Tibial nerve (tissue), 4 donors: ENCODE results near the gene FUT8. TPM values are rescaled to one million over a fixed set of nuclear protein-coding genes. Genes with fewer than 3 reads are reported as not detected.

Source experiments
- DNase-seq, 2 donors: peaks; one replicate each; pipeline ENCODE4 v3.0.0-alpha.2; 2019; ENCODE audit warnings: low spot score in 2 of 2
- H3K27ac ChIP-seq, 4 donors: fragments of 200-600 bp; sonication (generic) in 3 of 4; one replicate each; pipeline ENCODE4 v1.5.1; 2017 to 2019; ENCODE audit warnings: mild to moderate bottlenecking in 1 of 4
- H3K27me3 ChIP-seq, 2 donors: fragments of 200-600 bp; sonication (generic) in 1 of 2; one replicate each; pipeline versions ENCODE4 v1.5.1 to v1.6.0; 2017 to 2019
- H3K36me3 ChIP-seq, 3 donors: fragments of 200-600 bp; sonication (generic); one replicate each; pipeline ENCODE4 v1.5.1; 2018 to 2019
- H3K4me1 ChIP-seq, 4 donors: fragments of 200-600 bp; sonication (generic) in 3 of 4; one replicate each; pipeline ENCODE4 v1.5.1; 2017 to 2019
- H3K4me3 ChIP-seq, 4 donors: fragments of 200-600 bp; sonication (generic) in 3 of 4; one replicate each; pipeline ENCODE4 v1.5.1; 2017 to 2019; ENCODE audit warnings: mild to moderate bottlenecking in 1 of 4, moderate library complexity in 1 of 4
- H3K9me3 ChIP-seq, 4 donors: fragments of 200-600 bp; sonication (generic) in 3 of 4; one replicate each; pipeline ENCODE4 v1.5.1; 2017 to 2019
- CTCF ChIP-seq, 5 experiments: fragments of 200-600 bp in 3 of 5; fragments of 450-650 bp in 2 of 5; sonication (generic) in 3 of 5; IDR thresholded peaks; one replicate each; pipeline ENCODE4 v1.5.1; 2016 to 2019; ENCODE audit warnings: antibody characterized with exemption in 5 of 5, mild to moderate bottlenecking in 3 of 5, moderate library complexity in 2 of 5
- EP300 ChIP-seq, 2 donors: sonication (generic); formaldehyde crosslinking; IDR thresholded peaks; one replicate each; pipeline ENCODE4 v1.6.1; 2017; ENCODE audit warnings: antibody characterized with exemption in 2 of 2, mild to moderate bottlenecking in 1 of 2
- POLR2A ChIP-seq, 2 donors: fragments of 450-650 bp; IDR thresholded peaks; one replicate each; pipeline ENCODE4 v1.6.1; 2017; ENCODE audit warnings: antibody characterized with exemption in 2 of 2, mild to moderate bottlenecking in 2 of 2, moderate library complexity in 2 of 2
- WGBS, 2 donors: methylation state at CpG; one replicate each; pipeline ENCODE4 v1.1.5; 2018; 5-methylcytosine and 5-hydroxymethylcytosine counted together
- total RNA-seq, 4 donors: library from RNA; depleted of rRNA; stranded (reverse); fragments of >200 nt; gene quantifications; one replicate each; pipeline ENCODE4 v1.1.0, GENCODE V29; 2016

The FUT8 gene
- total RNA-seq, 4 donors from 2014 or later: 69.6 to 114 (median 91.2) TPM

GRCh38 chr14:65622703-65623102 lies 210.2 kb downstream of the FUT8 start:
- DNase-seq: no peak
- 93 to 95% methylated on average over 5 of the region's 5 CpGs for WGBS, 2 donors
- H3K4me3 ChIP-seq: no peak overlapping the region

DNA sequence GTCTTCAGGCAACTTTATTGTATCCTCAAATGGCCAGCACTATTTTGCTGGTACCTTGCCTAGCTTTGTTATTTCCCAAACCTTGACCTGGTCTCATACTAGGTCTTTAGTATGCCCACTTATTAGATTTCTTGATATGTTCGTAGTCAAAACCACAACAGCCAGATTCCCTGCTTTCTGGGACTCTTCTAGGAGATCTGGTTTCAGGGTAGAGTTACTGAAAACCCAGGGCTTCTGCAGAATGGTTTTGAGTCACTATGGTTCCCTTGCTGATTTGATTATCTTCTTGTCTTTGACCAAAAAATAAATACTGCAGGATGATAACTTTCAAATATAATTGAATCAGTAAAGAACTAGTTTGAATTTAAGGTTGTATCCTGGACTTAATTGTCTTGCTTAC lies 211.2 kb downstream of the FUT8 start:
- Histone ChIP-seq H3K27ac (no peak overlapping the region), H3K27me3 (no peaks in the 10 kb centered on the region), H3K4me3 (no peak overlapping the region), H3K36me3 (peaks cover 0 to 6% (median 0%) of the 10 kb centered on the region in 3 donors), H3K4me1 (no peaks in the 10 kb centered on the region), H3K9me3 (no peaks in the 10 kb centered on the region)
- TF ChIP-seq POLR2A (IDR thresholded peaks at IDR 0.05): no peak
- no peak for TF ChIP-seq CTCF (IDR thresholded peaks at IDR 0.05)
- TF ChIP-seq EP300 (IDR thresholded peaks at IDR 0.05): no peak
- DNase-seq: no peak
- WGBS, 2 donors: 94 to 96% methylated on average over 1 of the region's 1 CpG

More at GRCh38 chr14:65622703-65623102, 210.2 kb downstream of the FUT8 start:
- Histone ChIP-seq H3K27ac (no peak overlapping the region), H3K27me3 (no peaks in the 10 kb centered on the region), H3K9me3 (no peaks in the 10 kb centered on the region), H3K4me1 (no peaks in the 10 kb centered on the region), H3K36me3 (peaks cover 0 to 9% (median 0%) of the 10 kb centered on the region in 3 donors)
- no peak for TF ChIP-seq POLR2A (IDR thresholded peaks at IDR 0.05)
- TF ChIP-seq EP300 (IDR thresholded peaks at IDR 0.05): no peak
- no peak for TF ChIP-seq CTCF (IDR thresholded peaks at IDR 0.05)

DNA sequence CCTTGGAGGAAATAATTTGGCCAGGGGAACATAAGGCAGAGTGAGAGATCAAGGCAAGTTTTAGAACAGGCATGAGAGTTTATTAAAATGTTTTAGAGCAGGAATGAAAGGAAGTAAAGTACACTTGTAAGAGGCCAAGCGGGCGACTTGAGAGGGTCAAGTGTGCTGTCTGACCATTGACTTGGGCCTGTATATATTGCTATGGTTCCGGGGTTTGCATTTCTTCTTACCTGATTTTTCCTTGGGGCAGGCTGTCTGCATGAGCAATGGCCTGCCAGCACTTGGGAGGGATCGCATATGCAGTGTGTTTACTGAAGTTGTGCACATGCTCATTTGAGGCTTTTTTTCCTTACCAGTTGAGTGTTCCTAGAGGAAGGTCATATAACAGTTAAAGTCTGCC lies 214.8 kb downstream of the FUT8 start:
- Histone ChIP-seq H3K27ac (no peak overlapping the region), H3K4me3 (no peak overlapping the region), H3K4me1 (no peaks in the 10 kb centered on the region), H3K27me3 (no peaks in the 10 kb centered on the region), H3K36me3 (peaks cover 0 to 36% (median 7%) of the 10 kb centered on the region in 3 donors), H3K9me3 (no peaks in the 10 kb centered on the region)
- no peak for TF ChIP-seq EP300 (IDR thresholded peaks at IDR 0.05)
- no peak for TF ChIP-seq POLR2A (IDR thresholded peaks at IDR 0.05)
- no peak for TF ChIP-seq CTCF (IDR thresholded peaks at IDR 0.05)
- DNase-seq: no peak
- 97 to 98% methylated on average over 4 of the region's 4 CpGs for WGBS, 2 donors

DNA sequence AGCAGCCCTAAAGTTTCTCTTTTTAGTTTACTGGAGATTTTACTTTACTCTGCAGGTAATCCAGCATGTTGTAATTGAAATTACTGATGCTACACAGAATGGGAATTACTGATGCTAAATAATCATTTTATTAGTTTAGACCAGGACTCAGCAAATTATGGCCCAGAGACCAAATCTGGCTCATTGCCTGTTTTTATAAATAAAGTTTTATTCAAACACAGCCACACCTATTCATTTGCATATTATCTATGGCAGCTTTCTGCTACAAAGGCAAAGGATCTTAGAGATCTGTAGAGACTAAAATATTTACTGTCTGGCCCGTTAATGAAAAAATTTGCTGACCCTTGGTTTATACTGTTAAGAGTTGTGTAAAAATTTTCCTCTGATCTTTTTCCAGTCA lies 216.1 kb downstream of the FUT8 start:
- no peak for DNase-seq
- TF ChIP-seq POLR2A (IDR thresholded peaks at IDR 0.05) (no peak), CTCF (IDR thresholded peaks at IDR 0.05) (no peak), EP300 (IDR thresholded peaks at IDR 0.05) (no peak)
- Histone ChIP-seq H3K4me1 (no peaks in the 10 kb centered on the region), H3K4me3 (no peak overlapping the region), H3K27ac (no peak overlapping the region), H3K27me3 (no peaks in the 10 kb centered on the region), H3K36me3 (peaks cover 0 to 48% (median 7%) of the 10 kb centered on the region in 3 donors), H3K9me3 (no peaks in the 10 kb centered on the region)
- WGBS, 2 donors: 68 to 75% methylated on average over 1 of the region's 1 CpG

DNA sequence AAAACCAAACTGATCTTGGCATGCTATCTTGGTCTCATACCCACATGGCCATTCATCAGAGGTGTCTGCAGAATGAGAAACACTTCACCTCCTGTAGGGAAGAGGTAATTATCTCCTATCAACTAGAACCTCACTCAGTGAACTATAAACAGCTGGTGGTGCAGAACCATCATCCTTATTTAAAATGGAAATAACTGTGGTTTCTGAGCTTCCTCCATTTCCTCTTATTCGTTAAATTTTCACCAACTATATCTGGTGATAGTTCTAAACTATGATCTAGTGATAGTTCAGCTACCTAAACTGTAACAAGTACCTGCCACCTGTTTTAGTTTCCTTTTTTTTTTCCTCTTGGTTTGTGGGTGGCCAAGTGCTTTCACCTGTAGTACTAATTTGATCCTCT lies 218.5 kb downstream of the FUT8 start:
- Histone ChIP-seq H3K36me3 (peaks cover 0 to 61% (median 7%) of the 10 kb centered on the region in 3 donors), H3K27ac (no peak overlapping the region), H3K4me3 (no peak overlapping the region), H3K4me1 (no peaks in the 10 kb centered on the region), H3K27me3 (no peaks in the 10 kb centered on the region), H3K9me3 (peaks cover 0 to 16% (median 0%) of the 10 kb centered on the region in 4 donors)
- DNase-seq: no peak
- TF ChIP-seq CTCF (IDR thresholded peaks at IDR 0.05) (no peak), EP300 (IDR thresholded peaks at IDR 0.05) (no peak)
- WGBS, 2 donors: 69 to 79% methylated on average over 1 of the region's 1 CpG
